SK-MEL-5 (cell line): ENCODE measurements around the gene MAK. TPM values are rescaled to one million over a fixed set of nuclear protein-coding genes. Genes with fewer than 3 reads are reported as not detected.
"Not testable (repeated sequence)": the region's sequence is repeated elsewhere in the genome, so short reads cannot be mapped to it uniquely, and the experiment has no call there.

ENCODE experiments used
- DNase-seq: peaks from one replicate; pipeline ENCODE4 v3.0.0-alpha.2; 2016; ENCODE audit warnings: low read depth, low spot score
- in situ Hi-C: cut with HindIII; loops from 2 replicates; pipeline ENCODE4 v1.10.0; 2016; ENCODE audit warnings: low sequenced_read_pairs, high pct_unique_total_duplicates, low pct_unique_long_range_greater_than_20kb
- total RNA-seq: library from RNA; depleted of rRNA; stranded (reverse); fragments of >200 nt; shearing (Covaris generic); gene quantifications from 2 replicates; pipeline ENCODE4 v1.2.3, GENCODE V29; 2014

MAK gene
- total RNA-seq, 1 experiment from 2014 or later, result 0.26 TPM

DNA sequence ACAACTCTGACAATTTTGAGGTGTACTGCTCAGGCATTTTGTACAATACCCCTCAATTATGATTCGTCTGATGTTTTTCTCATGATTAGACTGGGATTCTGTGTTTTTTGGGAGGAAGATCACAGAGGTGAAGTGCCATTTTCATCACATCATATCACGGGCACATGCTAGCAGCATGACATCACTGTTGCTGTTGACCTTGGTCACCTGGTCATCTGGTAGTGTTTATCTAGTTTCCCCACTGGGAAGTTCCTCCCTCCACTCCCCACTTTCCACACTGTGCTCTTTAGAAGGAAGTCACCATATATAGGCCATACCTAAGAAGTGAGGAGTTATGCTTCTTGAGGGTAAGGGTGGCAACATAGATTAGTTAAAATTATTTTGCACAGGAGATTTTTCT is 22.7 kb upstream of the MAK start:
- in situ Hi-C loops, result no loop called here
- no peak for DNase-seq

DNA sequence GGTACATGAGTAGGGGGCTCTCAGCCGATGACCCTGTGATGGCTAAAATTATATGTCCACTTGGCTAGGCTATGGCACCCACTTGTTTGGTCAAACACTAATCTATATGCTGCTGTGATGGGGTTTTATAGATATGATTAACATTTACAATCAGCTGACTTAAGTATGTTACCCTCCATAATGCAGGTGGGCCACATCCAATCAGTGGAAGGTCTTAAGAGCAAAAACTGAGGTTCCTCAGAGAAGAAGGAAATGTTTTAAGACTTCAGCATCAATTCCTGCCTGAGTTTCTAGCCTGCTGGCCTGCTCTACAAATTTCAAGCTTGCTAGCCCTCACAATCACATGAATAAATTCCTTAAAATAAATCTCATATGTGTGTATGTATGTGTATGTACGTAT is 18.9 kb upstream of the MAK start:
- in situ Hi-C loops, result no loop called here
- no peak for DNase-seq

GRCh38 chr6:10854922-10855632 is 16.7 kb upstream of the MAK start:
- no peak for DNase-seq
- in situ Hi-C loops, result no loop called here

DNA sequence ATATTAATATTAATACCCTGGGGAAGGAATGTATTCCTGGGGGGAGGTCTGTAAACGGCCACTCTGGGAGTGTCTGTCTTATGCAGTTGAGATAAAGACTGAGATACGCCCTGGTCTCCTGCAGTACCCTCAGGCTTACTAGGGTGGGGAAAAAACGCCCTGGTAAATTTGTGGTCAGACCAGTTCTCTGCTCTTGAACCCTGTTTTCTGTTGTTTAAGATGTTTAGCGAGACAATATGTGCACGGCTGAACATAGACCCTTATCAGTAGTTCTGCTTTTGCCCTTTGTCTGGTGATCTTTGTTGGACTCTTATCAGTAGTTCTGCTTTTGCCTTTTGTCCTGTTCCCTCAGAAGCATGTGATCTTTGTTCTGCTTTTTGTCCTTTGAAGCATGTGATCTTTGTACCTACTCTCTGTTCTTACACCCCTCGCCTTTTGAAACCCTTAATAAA is 15.5 kb upstream of the MAK start:
- DNase-seq, in situ Hi-C loops: not testable (repeated sequence)

- DNase-seq, result no peak
- in situ Hi-C loops, result no loop called here
Observed at GRCh38 chr6:10852361-10852960, 14.1 kb upstream of the MAK start.

DNA sequence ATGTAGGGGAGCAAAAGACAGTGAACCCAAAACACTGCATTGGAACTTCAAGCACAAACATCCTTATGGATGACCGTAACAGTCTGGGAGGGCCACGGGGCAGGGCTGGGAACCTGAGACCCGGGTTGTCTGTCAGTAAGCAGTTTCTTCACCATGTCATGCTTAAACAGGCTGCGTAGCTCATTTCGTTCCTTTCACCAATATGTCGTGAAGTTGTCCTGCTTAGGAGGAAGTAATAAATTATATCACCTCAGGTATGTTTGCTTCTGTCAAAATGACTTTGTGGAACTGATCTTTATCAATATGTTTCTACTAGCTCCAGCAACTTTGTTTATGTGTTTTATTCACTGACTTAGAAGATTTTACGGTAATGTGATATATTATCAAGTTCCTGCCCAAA is 12.4 kb upstream of the MAK start:
- in situ Hi-C loops, result no loop called here

GRCh38 chr6:10849901-10850300 is 11.6 kb upstream of the MAK start:
- no peak for DNase-seq
- in situ Hi-C loops, result no loop called here

More for the DNA sequence above, 12.4 kb upstream of the MAK start:
- DNase-seq, result no peak

DNA sequence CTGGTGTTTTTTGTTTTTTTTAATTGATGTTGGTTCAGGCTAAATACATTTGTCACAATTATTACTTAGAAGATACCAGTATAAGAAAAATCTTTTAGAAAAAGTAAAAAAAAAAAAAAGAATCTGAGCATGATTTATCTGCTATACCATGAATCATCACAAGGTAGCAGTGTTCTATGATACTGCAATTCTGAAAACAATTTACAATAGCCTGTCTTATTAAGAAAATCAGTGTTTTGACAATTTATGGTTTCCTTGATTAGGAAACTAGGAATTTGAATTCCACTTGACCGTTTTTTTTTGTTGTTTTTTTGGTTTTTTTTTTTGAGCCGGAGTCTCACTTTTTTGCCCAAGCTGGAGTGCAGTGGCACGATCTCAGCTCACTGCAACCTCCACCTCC is 9.3 kb upstream of the MAK start:
- peak; percentile 63 for DNase-seq
- in situ Hi-C loops, result no loop called here

DNA sequence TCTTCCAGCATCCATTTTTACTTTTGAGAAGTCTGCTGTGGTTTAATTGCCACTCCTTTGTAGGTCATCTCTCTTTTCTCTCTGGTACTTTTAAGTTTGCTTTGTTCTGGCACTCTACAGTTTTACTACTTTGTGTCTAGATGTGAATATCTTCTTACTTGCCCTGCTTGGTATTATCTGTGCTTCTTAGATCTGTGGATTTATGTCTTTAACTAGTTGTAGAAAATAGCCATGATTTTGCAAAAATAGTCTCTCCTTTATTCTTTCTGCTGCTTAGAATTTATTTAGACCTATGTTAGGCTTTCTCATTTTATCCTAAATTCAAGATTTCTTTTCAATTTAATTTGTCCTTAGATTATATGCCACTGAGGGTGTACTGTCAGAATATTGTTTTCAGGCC is 5.2 kb upstream of the MAK start:
- in situ Hi-C loops, result no loop called here
- DNase-seq, result no peak

DNA sequence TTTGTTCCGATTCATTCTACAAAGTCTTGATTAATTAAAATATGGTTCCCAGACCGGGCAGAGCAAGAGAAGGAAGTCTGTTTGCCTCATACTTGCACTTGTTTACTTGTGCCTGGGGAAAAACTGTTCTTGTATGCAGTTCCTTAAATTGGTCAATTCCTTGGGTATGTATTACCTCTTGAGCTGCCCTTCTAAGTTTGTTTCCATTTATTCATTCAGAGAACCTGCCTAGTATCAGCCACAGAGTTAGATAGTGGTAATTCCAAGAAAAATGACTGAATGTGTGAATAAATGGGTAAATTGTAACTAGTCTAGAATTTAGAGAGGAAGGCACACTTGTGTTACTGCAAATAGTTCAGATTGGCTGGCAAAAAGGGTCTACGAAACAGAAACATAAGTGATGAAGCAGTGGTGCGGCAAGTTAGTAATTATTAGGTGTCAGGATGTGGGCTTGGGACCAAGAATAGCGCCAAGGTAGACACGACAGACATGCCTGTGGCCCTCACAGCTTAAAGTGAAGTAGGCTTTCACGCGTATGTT is 525 bp upstream of the MAK start:
- in situ Hi-C loops, result no loop called here
- DNase-seq, result no peak

- no peak for DNase-seq
- in situ Hi-C loops, result no loop called here
Observed at GRCh38 chr6:10837622-10837994, 731 bp downstream of the MAK start.

GRCh38 chr6:10837009-10837621 is 1.2 kb downstream of the MAK start:
- DNase-seq, result peak; percentile 43
- in situ Hi-C loops, result no loop called here

GRCh38 chr6:10834823-10835222 is 3.5 kb downstream of the MAK start:
- DNase-seq, result no peak
- in situ Hi-C loops, result no loop called here

GRCh38 chr6:10831609-10832008 is 6.7 kb downstream of the MAK start:
- in situ Hi-C loops, result no loop called here

GRCh38 chr6:10824819-10825218 is 13.5 kb downstream of the MAK start:
- in situ Hi-C loops, result no loop called here

More at GRCh38 chr6:10831609-10832008, 6.7 kb downstream of the MAK start:
- DNase-seq, result no peak

DNA sequence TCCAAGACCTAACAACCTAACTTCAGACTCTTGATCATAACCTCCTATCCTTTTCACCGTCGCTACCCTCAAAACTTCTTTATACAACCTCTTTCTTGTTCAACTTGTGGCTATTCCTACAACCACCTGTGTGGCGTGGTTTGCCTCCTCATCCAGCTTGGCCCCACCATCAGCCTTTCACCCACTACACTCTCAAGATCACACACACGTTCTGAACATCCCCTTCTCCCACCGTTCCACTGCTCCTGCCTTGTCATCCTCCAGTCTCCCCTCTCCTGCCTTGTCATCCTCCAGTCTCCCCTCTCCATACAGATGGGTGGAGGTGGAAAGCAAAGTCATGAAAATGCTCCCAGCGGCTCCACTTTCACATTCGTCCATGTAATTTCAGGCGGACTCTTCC is 14.0 kb downstream of the MAK start:
- no peak for DNase-seq
- in situ Hi-C loops, result no loop called here

More at GRCh38 chr6:10824819-10825218, 13.5 kb downstream of the MAK start:
- DNase-seq, result no peak

- DNase-seq, in situ Hi-C loops: not testable (repeated sequence)
Observed at GRCh38 chr6:10814176-10814575, 24.2 kb downstream of the MAK start.

DNA sequence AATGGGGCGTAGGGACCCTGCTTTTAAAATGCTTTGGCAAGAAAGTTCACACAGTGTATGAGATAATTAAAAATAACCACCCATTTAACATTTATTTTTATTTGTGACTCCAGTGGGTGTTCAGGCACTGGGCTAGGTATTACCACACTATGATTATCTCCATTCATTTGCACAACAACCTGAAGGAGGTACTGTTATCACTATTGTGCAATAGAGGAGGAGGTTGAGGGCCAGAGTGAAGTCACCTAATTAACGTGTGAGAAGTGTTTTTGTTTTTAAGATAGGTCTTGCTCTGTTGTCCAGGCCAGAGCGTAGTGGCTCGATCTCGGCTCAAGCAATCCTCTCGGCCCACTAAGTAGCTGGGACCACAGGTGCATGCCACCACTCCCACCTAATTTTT is 29.2 kb downstream of the MAK start:
- in situ Hi-C loops, result no loop called here
- DNase-seq, result no peak

- no peak for DNase-seq
- in situ Hi-C loops, result no loop called here
Observed at GRCh38 chr6:10808376-10808775, 30.0 kb downstream of the MAK start.
